ENCODE measurements around the gene CUX1.

Gene CUX1

DNA sequence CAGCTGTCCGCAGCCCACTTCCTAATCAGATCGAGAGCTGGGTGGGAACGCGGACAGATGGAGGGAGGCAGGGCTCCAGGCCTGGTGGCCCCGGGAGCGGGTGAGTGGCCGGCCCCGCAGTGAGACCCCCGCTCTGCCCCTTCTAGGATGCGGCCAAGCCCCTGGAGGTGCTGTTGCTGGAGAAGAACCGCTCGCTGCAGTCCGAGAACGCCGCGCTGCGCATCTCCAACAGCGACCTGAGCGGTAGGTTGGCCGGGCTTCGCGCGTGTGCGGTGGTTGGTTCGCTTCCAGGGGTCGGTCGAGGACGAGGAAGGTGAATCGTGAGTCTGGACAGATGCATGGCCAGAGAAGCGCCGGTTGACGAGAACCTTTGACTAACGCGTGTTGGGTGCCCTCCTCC, 377.9 kb downstream of the CUX1 start:
- in situ Hi-C loops (cut with MboI; ENCODE audit: low sequenced_read_pairs) = no loop called here

DNA sequence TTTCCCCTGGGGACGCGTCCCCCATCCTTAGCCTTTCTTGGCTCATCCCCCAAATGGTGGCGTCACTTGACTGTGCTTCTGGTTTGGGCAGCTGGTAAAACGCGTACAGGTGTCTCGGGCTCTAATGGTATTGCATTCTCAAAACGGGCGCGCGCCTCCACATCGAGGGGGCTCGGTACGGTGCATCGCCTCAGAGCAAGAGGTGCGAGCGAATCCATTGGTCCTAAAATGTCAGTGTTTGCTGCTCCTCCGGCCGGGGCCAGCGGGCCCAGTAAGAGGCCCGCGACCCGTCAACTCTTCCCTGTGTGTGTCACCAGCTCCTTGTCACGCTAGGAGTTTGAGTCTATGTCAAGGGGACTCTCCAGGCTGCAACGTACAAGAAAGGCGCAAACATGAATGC, 378.6 kb downstream of the CUX1 start:
- in situ Hi-C loops (cut with MboI; ENCODE audit: low sequenced_read_pairs) = no loop called here

DNA sequence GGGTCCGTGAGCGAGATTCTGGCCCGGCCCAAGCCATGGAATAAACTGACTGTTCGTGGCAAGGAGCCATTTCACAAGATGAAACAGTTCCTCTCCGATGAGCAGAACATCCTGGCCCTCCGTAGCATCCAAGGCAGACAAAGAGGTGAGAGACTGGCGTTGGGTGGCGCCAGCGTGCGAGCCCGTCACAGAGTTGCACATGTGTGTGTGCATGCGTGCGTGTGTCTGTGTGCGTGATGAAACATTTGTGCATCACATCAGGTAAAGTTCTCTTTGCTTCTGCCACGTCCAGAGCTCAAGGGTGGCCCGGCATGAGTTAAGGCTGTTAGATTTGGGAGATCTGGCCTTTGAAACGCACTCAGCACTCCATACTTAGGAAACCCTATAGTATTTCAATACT, 379.7 kb downstream of the CUX1 start:
- in situ Hi-C loops (cut with MboI; ENCODE audit: low sequenced_read_pairs) = no loop called here

DNA sequence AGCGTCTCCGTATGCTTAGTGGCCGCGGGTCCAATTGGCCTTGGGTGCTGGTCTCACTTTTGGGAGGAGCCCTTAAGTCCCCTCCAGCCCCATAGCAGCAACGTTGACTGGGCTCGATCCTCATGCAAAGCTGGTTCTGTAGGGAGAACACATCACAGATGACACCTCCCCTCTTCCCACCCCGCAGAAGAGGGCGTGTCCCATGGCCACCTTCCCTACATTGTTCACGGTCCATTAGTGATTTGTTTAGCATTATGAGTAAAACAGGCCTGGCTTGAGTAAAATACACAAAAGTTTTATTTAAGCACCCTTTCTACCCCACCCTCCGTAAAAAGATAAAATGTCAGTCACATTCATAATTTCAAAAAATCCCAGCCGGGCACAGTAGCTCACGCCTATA, 380.2 kb downstream of the CUX1 start:
- in situ Hi-C loops (cut with MboI; ENCODE audit: low sequenced_read_pairs) = no loop called here

DNA sequence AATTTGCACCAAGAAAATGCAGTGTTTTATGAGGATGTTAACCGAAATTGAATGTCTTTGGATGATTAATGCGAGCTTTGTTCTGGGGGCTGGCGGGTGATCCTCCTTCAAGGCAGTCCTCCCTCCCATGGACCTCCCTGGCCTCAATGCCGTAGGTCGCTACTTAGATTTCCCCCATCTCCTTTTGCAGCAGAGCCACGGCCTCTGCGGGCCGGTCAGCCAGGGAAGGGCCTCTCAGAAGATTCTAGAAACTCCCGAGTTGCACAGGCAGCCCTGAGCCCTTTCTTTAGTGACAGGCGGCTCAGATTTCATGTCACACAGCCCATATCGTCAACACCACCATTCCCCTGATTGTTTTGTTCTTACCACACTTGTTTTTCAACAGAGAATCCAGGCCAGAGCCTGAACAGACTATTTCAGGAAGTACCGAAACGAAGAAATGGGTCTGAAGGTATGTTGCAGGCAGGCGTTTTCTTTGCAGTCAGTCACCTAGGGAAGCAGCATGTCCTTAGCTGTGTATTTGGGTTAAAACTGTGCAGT, 381.1 kb downstream of the CUX1 start:
- in situ Hi-C loops (cut with MboI; ENCODE audit: low sequenced_read_pairs) = no loop called here

DNA sequence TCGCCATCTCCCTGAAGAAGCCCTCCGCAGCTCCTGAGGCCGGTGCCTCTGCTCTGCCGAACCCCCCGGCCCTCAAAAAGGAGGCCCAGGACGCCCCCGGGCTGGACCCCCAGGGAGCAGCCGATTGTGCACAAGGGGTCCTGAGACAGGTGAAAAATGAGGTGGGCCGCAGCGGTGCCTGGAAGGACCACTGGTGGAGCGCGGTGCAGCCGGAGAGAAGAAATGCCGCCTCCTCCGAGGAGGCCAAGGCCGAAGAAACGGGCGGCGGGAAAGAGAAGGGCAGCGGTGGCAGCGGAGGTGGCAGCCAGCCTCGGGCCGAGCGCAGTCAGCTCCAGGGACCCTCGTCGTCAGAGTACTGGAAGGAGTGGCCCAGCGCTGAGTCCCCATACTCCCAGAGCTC, 384.1 kb downstream of the CUX1 start:
- in situ Hi-C loops (cut with MboI; ENCODE audit: low sequenced_read_pairs) = no loop called here

DNA sequence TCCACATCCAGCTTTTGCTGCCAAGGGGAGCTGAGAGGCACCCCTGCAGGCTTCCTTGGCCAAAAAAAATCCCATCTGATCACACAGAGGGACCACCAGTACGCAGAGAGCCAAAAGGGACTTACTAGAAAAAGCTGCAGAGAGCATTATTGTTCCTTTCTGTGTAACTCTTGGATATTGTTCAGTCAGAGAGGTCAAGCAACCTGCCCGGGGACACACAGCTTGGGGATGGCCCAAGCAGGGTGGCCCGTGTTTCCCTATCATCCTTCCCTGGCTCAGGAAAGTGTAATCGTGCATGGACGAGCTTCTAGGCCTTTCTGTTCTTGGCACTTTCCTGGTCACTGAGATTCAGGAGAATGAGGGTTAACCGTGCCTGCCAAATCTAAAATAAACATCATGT, 385.1 kb downstream of the CUX1 start:
- in situ Hi-C loops (cut with MboI; ENCODE audit: low sequenced_read_pairs) = no loop called here

DNA sequence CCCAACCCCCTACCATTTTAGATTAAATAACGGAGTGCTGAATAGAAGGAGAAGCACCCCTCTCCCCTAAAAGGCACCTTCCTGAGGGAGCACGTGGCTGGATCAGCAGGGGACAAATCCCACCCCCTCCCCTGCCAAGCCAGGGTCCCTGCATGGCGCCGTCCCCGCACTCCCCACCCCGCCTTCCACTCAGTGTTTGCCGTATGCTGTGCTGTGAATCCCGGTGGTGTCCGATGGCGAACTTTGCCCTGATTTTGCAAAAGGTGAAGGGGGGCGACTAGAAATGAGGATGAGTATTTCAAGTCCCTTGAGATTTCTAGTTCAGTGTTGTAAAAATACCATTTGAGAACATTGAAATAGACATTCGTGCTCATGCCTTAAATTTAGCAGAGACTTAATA, 385.8 kb downstream of the CUX1 start:
- in situ Hi-C loops (cut with MboI; ENCODE audit: low sequenced_read_pairs) = no loop called here

DNA sequence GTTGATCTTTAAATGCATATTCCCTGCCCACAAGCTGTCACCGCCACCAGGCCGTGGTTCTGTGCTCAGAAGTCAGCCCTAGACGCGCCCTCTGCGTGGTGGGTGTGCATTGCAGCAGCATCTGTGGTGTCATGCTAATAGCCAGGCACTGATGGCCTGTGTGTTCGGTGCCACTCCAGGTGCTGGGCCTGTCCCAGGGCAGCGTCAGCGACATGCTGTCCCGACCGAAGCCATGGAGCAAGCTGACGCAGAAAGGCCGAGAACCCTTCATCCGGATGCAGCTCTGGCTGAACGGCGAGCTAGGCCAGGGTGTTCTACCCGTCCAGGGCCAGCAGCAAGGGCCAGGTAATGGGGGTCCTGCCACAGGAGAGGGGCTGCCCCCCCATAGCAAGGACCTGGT, 386.8 kb downstream of the CUX1 start:
- in situ Hi-C loops (cut with MboI; ENCODE audit: low sequenced_read_pairs) = no loop called here

DNA sequence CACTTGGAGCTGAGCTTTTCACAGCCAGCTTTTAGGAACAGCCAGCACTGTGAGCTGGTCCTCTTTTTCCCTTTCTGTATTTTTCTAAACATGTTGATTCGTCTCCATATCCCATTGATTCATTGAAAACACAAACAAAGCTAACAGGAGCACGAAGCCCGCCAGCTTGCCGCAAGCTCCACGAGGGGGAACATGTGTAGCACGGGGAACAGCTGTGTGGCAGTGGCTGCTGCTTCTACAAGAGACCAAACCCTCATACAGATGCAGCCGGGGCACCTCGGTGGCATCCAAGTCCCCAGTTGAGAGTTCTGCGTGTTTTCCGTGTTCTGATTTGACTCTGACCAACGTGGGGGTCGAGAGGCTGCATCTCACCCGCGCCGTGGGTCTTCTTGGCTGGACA, 388.5 kb downstream of the CUX1 start:
- in situ Hi-C loops (cut with MboI; ENCODE audit: low sequenced_read_pairs) = no loop called here

DNA sequence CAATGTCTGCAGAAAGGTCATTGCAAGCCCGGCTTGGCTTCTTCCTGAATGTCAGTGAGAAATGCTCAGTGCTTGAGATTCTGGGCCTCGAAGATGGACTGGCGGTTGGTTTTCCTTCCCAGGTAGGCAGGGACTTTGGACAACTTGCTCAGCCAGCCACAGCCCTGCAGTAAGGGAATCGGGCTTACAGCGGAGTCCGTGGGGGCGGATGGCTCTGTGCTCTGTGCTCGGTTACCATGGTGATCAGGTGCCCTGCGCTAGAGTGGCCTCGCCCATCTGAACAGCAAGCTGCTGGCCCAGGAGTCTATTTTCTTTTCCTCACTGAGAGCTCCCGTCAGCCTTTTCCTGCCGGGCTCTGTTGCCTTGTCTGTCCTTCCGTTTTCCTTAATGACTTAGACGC, 391.4 kb downstream of the CUX1 start:
- in situ Hi-C loops (cut with MboI; ENCODE audit: low sequenced_read_pairs) = no loop called here

DNA sequence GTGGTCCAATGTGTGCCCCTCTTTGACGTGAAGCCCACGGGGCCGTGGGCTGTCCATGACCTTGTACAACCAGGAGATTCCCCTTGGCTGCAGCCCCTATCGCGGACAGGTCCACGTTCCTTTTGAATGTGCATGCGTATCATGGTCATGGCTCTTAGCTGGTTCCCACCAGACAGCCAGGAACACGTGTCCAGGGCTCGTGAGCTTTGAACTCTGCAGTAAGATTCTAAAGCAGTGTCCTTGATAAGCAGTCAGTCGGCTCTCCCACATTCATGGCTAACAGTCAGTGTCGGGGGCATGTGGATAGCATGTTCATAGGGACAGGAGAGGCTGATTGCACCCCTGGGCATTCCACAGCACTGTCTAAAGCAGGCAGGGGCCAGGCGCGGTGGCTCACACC, 393.4 kb downstream of the CUX1 start:
- in situ Hi-C loops (cut with MboI; ENCODE audit: low sequenced_read_pairs) = no loop called here

DNA sequence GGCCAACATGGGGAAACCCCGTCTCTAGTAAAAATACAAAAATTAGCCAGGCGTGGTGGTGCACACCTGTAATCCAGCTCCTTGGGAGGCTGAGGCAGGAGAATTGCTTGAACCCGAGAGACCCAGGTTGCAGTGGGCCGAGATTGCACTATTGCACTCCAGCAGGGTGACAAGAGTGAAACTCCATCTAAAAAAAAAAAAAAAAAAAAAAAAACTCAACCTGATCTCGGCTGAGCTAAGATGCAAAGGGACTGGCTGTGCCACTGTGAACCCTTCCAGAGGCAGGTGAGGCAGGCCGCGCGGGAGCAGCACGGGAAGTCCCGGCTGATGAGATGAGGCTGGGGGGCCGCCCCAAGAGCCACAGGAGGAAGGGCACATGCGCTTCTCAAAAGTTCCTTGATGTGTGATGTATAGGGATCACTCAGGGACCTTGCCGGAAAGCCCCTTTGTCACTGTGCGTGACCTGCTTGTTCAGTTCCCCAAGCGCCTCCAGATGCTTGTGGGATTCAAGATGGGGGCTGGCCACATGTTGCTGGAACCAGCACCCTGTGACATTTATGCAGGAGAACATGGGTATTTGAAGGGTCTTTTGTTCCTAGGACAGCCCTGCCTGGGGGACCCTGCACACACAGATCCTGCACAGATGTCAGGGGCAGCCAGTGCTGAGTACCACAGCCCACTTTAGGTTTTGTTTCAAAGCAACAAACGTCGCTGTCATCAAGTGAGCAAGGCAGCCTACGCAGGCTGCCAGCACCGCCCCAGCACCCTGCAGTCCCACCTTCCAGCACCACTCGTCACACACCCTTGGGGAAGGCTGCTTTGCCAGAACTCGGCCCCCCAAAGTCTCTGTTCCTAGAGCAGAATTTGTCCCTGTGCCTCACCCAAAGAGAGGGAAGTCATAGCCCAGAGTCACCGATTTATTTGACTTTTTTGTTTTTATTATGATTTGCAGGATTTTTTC, 394.4 kb downstream of the CUX1 start:
- in situ Hi-C loops (cut with MboI; ENCODE audit: low sequenced_read_pairs) = no loop called here

DNA sequence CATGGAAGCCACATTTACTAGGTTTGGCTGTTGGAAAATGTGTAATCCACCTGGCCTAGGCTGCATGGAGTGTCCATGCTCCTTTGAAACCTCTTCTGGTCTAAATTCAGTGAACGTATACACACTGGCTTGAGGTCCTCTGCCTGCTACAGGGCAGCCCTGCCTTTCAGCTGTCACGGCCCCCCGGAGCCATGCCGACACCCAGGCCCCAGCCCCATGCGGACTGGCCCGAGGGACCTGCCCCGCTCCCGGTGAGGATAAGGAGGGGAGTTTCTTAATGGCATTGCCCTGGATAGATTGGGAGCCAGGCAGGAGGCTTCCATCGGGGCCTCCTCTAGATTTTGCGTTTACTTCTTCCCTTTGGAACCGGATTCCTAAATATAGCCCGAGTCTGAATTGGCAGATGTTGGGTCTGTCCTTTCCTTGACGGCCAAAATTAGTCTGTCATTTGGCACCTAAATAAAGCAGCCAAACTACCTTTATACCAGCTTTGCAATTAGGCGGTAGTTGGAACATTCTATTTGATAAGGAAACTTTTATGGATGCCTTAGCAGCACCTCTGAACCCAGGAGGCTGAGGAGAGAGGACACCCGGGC, 397.1 kb downstream of the CUX1 start:
- in situ Hi-C loops (cut with MboI; ENCODE audit: low sequenced_read_pairs) = no loop called here

DNA sequence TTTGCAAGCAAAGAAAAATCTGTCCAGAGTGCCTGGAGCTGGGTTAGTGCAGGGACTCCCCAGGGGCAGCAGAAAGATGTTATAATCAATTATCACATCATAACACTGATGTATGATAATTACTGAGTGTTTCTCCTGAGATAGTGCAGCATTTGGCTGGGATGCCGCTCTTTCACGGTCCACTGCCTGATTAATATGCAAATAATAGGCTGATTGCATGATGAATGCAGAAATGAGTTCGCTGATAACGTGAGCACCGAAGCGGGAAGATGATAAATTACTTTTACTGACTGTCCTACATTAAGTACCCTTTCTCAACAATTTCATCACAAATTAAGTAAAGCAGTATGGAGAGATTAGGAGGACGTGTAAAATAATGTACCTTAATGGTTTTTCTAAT, 397.8 kb downstream of the CUX1 start:
- in situ Hi-C loops (cut with MboI; ENCODE audit: low sequenced_read_pairs) = no loop called here

DNA sequence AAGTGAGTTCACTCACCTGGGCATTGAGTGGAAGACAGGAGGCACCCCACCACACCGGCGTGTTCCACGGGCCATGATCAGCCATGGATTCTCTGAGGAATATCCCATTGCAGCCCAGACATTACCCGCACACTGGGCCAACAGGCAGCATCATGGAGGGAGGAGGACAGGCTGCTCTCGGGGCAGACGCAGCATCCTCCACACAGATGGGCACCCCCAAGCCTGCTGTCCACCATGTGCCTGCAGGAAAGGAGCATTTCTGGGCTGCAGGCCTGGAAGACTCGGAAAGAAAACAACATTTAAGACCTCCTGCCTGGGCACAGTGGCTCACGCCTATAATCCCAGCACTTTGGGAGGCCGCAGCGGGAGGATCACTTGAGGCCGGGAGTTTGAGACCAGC, 398.3 kb downstream of the CUX1 start:
- in situ Hi-C loops (cut with MboI; ENCODE audit: low sequenced_read_pairs) = no loop called here

DNA sequence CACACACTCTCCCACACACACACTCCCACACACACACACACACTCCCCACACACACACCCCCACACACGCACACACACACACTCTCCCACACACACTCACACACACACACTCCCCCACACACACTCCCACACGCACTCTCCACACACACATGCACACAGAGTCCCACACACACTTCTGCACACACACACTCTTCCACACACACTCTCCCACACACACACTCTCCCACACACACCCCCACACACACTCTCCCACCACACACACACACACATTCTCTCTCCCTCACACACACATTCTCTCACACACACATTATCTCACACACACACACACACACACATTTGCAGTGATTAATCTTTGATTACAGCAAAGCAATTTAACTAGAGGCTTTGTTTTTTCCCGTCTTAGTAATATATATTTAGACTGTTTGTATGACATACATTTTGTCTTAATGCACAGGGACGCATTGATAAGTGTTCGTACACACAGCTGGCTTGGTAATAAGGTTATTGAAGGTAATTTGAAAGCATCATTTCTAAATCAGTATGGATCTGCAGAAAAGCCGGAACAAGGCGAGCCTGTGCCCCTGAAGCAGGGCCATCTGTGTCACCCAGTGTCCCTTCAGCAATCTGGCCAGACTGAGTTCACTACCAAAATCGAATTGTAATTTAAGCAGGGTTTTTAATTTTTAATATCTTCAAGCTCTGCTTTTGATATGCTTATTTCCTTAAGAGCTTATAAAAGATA, 399.3 kb downstream of the CUX1 start:
- in situ Hi-C loops (cut with MboI; ENCODE audit: low sequenced_read_pairs) = no loop called here

DNA sequence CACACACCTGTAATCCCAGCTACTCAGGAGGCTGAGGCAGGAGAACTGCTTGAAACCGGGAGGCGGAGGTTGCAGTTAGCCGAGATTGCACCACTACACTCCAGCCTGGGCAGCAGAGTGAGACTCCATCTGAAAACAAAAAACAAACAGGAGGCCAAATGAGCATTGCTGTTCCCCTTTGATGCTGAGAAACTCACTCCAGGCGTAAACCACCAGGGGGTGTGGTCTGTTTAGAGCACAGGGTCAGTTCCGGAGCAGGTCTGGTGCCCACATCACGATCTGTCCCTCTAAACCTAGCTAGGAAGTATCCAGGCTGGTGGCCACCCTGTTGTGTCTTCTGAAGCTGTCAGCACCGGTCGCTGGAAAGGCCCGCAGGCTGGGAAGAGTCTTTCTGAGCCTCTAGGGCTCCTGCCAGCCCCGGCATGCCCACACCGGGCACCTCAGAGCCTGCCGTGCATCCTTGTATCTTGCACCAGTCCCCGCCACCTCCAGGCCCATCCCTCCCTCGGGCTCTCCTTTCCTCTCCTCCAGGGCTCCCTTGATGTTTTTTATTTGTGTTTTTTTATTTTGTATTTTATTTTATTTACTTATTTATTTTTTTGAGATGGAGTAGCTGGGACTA, 402.9 kb downstream of the CUX1 start:
- in situ Hi-C loops (cut with MboI; ENCODE audit: low sequenced_read_pairs) = no loop called here

DNA sequence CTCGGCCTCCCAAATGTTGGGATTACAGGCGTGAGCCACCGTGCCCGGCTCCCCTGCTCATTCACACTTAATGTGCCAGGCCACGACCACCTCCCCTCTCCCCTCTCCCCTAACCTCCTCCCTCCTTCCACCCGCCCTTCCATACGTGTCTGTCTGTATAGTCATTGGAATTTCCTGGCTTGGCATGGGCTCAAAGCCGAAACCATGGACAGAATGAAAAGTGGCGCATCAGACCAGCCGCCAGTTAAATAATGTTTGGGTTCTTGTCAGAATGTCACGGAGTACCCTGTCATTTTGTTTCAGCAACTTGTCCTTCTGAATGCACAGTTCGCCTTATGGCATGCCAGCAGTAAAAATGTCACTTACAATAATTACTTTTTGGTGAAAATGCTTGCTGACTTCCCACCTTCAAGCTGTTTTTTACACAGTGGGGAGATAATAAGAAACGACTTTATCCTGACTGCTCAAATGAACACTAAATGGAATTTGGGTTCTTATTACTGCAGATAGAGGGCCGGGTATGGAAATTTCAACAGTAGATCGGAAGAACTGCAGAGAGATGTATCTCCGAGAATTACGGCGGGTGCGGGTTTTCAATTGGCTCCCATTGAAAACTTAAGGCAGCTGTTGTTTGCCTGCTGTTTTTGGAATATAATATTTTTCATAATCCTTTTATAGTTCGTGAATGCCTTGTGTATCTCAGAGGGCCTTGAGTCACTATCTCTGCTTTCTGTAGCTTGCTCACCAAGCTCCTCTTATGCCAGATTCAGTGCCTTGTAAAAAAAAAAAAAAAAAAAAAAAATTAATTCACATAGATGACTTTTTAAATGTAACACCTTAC, 403.8 kb downstream of the CUX1 start:
- in situ Hi-C loops (cut with MboI; ENCODE audit: low sequenced_read_pairs) = no loop called here

DNA sequence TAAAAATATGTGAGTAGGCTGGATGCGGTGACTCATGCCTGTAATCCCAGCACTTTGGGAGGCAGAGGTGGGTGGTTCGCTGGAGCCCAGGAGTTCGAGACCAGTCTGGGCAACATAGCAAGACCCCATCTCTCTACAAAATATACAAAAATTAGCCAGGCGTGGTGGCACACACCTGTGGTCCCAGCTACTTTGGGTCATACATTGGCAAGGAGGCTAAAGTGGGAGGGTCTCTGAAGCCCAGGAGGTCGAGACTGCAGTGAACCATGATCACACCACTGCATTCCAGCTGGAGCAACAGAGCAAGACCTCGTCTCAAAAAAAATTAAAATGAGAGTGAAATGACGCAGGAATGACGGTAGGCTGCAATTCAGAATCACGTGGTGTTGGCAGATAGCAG, 404.5 kb downstream of the CUX1 start:
- in situ Hi-C loops (cut with MboI; ENCODE audit: low sequenced_read_pairs) = no loop called here
